Transverse colon (tissue), 4 donors: ENCODE results near the gene GJD4. TPM values are rescaled to one million over a fixed set of nuclear protein-coding genes. Genes with fewer than 3 reads are reported as not detected.

Experiments
- DNase-seq: peaks from one replicate; pipeline ENCODE4 v3.0.0-alpha.2; 2019
- H3K27ac ChIP-seq, 4 donors: fragments of 200-600 bp; sonication (generic); 2 replicates each; pipeline ENCODE4 v1.5.1; 2016 to 2018; ENCODE audit warnings: inconsistent platforms in 4 of 4
- H3K27me3 ChIP-seq: fragments of 200-600 bp; sonication (generic); 2 replicates; pipeline ENCODE4 v1.5.1; 2017; ENCODE audit warnings: inconsistent platforms
- H3K36me3 ChIP-seq, 4 donors: fragments of 200-600 bp; sonication (generic); 2 replicates each; pipeline ENCODE4 v1.5.1; 2017 to 2019; ENCODE audit warnings: inconsistent platforms in 4 of 4
- H3K4me1 ChIP-seq, 4 donors: fragments of 200-600 bp; sonication (generic); 2 replicates each; pipeline ENCODE4 v1.5.1; 2017 to 2020; ENCODE audit warnings: inconsistent platforms in 4 of 4
- H3K4me3 ChIP-seq, 4 donors: fragments of 200-600 bp; sonication (generic); 1 replicate in 1 of 4; 2 replicates in 3 of 4; pipeline versions ENCODE4 v1.5.1 to v1.6.1; 2017 to 2019; ENCODE audit warnings: inconsistent platforms in 4 of 4
- H3K9me3 ChIP-seq, 2 donors: fragments of 200-600 bp; sonication (generic); 2 replicates each; pipeline ENCODE4 v1.5.1; 2017 to 2019; ENCODE audit warnings: inconsistent platforms in 2 of 2
- CTCF ChIP-seq, 5 experiments: fragments of 200-600 bp in 3 of 5; fragments of 450-650 bp in 2 of 5; sonication (generic) in 3 of 5; IDR thresholded peaks; 1 replicate in 2 of 5; 2 replicates in 3 of 5; pipeline ENCODE4 v1.5.1; 2016 to 2017; ENCODE audit warnings: antibody characterized with exemption in 5 of 5, inconsistent platforms in 3 of 5, mild to moderate bottlenecking in 2 of 5, moderate library complexity in 1 of 5
- EP300 ChIP-seq: sonication (generic); formaldehyde crosslinking; IDR thresholded peaks from one replicate; pipeline ENCODE4 v1.6.1; 2017; ENCODE audit warnings: antibody characterized with exemption, low read depth
- POLR2A ChIP-seq: fragments of 450-650 bp; IDR thresholded peaks from one replicate; pipeline ENCODE4 v1.6.1; 2016; ENCODE audit warnings: antibody characterized with exemption, mild to moderate bottlenecking, moderate library complexity
- POLR2AphosphoS5 ChIP-seq, 3 donors: sonication (generic); formaldehyde crosslinking; IDR thresholded peaks; one replicate each; pipeline ENCODE4 v1.6.1; 2016; ENCODE audit warnings: antibody characterized with exemption in 3 of 3
- WGBS, 2 donors: methylation state at CpG; one replicate each; pipeline ENCODE4 v1.1.5; 2018; ENCODE audit warnings: low coverage in 1 of 2; 5-methylcytosine and 5-hydroxymethylcytosine counted together
- in situ Hi-C, 4 donors: fragments of 200-750 bp; cut with MboI; loops; one replicate each; pipeline versions ENCODE4 v1.15.0 to v1.15.1; 2017; ENCODE audit warnings: low sequenced_read_pairs in 3 of 4, low pct_ligation_motif_present in 1 of 4, low pct_unique_long_range_greater_than_20kb in 1 of 4
- intact Hi-C: fragments of 100-400 bp; cut with DNase I; formaldehyde crosslinking; loops from one replicate; pipeline ENCODE4 v1.15.1; 2023; ENCODE audit warnings: low total_unique reads
- total RNA-seq, 4 donors: library from RNA; depleted of rRNA; stranded (reverse); fragments of >200 nt; gene quantifications; one replicate each; pipeline ENCODE4 v1.1.0, GENCODE V29; 2016

The GJD4 gene
- total RNA-seq, 4 donors from 2014 or later = not detected

- H3K27me3 ChIP-seq = no peaks in the 10 kb centered on the region
- no peaks in the 10 kb centered on the region for H3K9me3 ChIP-seq
- H3K4me1 ChIP-seq = no peaks in the 10 kb centered on the region
- in situ Hi-C loops = loop anchor here in 1 of 4 donors (25.0 kb wide), 1 partner anchor 341 kb away; no protein-coding TSS in a partner anchor
- no peaks in the 10 kb centered on the region for H3K36me3 ChIP-seq
- no peak overlapping the region for H3K27ac ChIP-seq
- no peak for DNase-seq
- WGBS, 2 donors = 93 to 100% methylated on average over 2 to 4 of the region's 4 CpGs
- TF ChIP-seq POLR2A (no peak), CTCF (IDR thresholded peaks at IDR 0.05) (no peak), POLR2AphosphoS5 (IDR thresholded peaks at IDR 0.05) (no peak), EP300 (no peak)
- intact Hi-C loops = no loop called here
- no peak overlapping the region for H3K4me3 ChIP-seq
Observed at GRCh38 chr10:35578618-35578956, 26.6 kb upstream of the GJD4 start.

- no peak overlapping the region for H3K27ac ChIP-seq
- intact Hi-C loops (no loop called here), in situ Hi-C loops (loop anchor here in 1 of 4 donors (25.0 kb wide), 1 partner anchor 342 kb away; no protein-coding TSS in a partner anchor)
- TF ChIP-seq CTCF (IDR thresholded peaks at IDR 0.05) (no peak), POLR2AphosphoS5 (IDR thresholded peaks at IDR 0.05) (no peak), EP300 (no peak), POLR2A (no peak)
- no peaks in the 10 kb centered on the region for H3K9me3 ChIP-seq
- no peaks in the 10 kb centered on the region for H3K36me3 ChIP-seq
- 77 to 85% methylated on average over 3 of the region's 3 CpGs for WGBS, 2 donors
- H3K27me3 ChIP-seq = no peaks in the 10 kb centered on the region
- no peaks in the 10 kb centered on the region for H3K4me1 ChIP-seq
- DNase-seq = no peak
- H3K4me3 ChIP-seq = no peak overlapping the region
Observed at GRCh38 chr10:35579116-35579515, 26.0 kb upstream of the GJD4 start.

GRCh38 chr10:35579726-35580422, 25.3 kb upstream of the GJD4 start:
- intact Hi-C loops (no loop called here), in situ Hi-C loops (loop anchor here in 1 of 4 donors (25.0 kb wide), 1 partner anchor 343 kb away; no protein-coding TSS in a partner anchor)
- no peak overlapping the region for H3K4me3 ChIP-seq
- WGBS, 2 donors = 73 to 84% methylated on average over 9 to 12 of the region's 12 CpGs
- DNase-seq = no peak
- H3K27ac ChIP-seq = no peak overlapping the region
- H3K9me3 ChIP-seq = no peaks in the 10 kb centered on the region
- no peaks in the 10 kb centered on the region for H3K36me3 ChIP-seq
- no peaks in the 10 kb centered on the region for H3K4me1 ChIP-seq
- TF ChIP-seq CTCF (IDR thresholded peaks at IDR 0.05) = no peak
- TF ChIP-seq EP300 = no peak
- no peak for TF ChIP-seq POLR2A
- no peak for TF ChIP-seq POLR2AphosphoS5 (IDR thresholded peaks at IDR 0.05)
- no peaks in the 10 kb centered on the region for H3K27me3 ChIP-seq

- no peaks in the 10 kb centered on the region for H3K27me3 ChIP-seq
- H3K36me3 ChIP-seq = no peaks in the 10 kb centered on the region
- H3K27ac ChIP-seq = no peak overlapping the region
- WGBS, 2 donors = 79 to 88% methylated on average over 2 to 3 of the region's 3 CpGs
- in situ Hi-C loops (loop anchor here in 1 of 4 donors (25.0 kb wide), 1 partner anchor 343 kb away; no protein-coding TSS in a partner anchor), intact Hi-C loops (no loop called here)
- no peak overlapping the region for H3K4me3 ChIP-seq
- H3K4me1 ChIP-seq = no peaks in the 10 kb centered on the region
- no peak for DNase-seq
- H3K9me3 ChIP-seq = no peaks in the 10 kb centered on the region
- no peak for TF ChIP-seq POLR2AphosphoS5 (IDR thresholded peaks at IDR 0.05)
- no peak for TF ChIP-seq POLR2A
- no peak for TF ChIP-seq CTCF (IDR thresholded peaks at IDR 0.05)
- TF ChIP-seq EP300 = no peak
Observed at GRCh38 chr10:35580423-35580770, 24.7 kb upstream of the GJD4 start.
